Calu3 (cell line): Measurements from ENCODE around the gene CD200R1L. TPM values are rescaled to one million over a fixed set of nuclear protein-coding genes. Genes with fewer than 3 reads are reported as not detected.
"Not testable (repeated sequence)": the region's sequence is repeated elsewhere in the genome, so short reads cannot be mapped to it uniquely, and the experiment has no call there.

Experiments used
- BruUV-seq: library from RNA; stranded (reverse); fragments of 400-500 nt; replicated peaks from 2 replicates; lab custom pipeline; 2021; lab: Mats Ljungman, UMichigan
- CTCF ChIA-PET: fragments of 300-600 bp; sonication (Branson Sonifier 250); formaldehyde crosslinking; loops from one replicate; lab custom pipeline; 2022; ENCODE audit warnings: antibody characterized with exemption; lab: Charles Lee
- DNase-seq: peaks from one replicate; pipeline ENCODE4 v3.0.0; 2022
- H3K27ac Mint-ChIP-seq: one replicate; pipeline ENCODE4 v1.8.0; 2022; ENCODE audit warnings: mixed read lengths; ENCODE audit not compliant: unreplicated experiment
- H3K27me3 Mint-ChIP-seq: one replicate; pipeline ENCODE4 v1.8.0; 2022; ENCODE audit warnings: mixed read lengths; ENCODE audit not compliant: unreplicated experiment
- H3K36me3 Mint-ChIP-seq: one replicate; pipeline ENCODE4 v1.8.0; 2022; ENCODE audit warnings: mild to moderate bottlenecking, moderate library complexity, mixed read lengths; ENCODE audit not compliant: insufficient read depth, unreplicated experiment
- H3K4me1 Mint-ChIP-seq: one replicate; pipeline ENCODE4 v1.8.0; 2022; ENCODE audit warnings: mild to moderate bottlenecking, low read depth, mixed read lengths; ENCODE audit not compliant: unreplicated experiment
- H3K4me3 Mint-ChIP-seq: one replicate; pipeline ENCODE4 v1.8.0; 2022; ENCODE audit warnings: mild to moderate bottlenecking, low read depth, moderate library complexity, mixed read lengths; ENCODE audit not compliant: unreplicated experiment
- H3K9me3 Mint-ChIP-seq: one replicate; pipeline ENCODE4 v1.8.0; 2022; ENCODE audit warnings: low read depth, mixed read lengths; ENCODE audit not compliant: unreplicated experiment
- intact Hi-C: fragments of 100-400 bp; cut with micrococcal nuclease; formaldehyde crosslinking; loops from one replicate; pipeline ENCODE4 v1.10.0; 2022; ENCODE audit not compliant: unreplicated experiment
- total RNA-seq: library from RNA; stranded (reverse); gene quantifications from 2 replicates; pipeline ENCODE4 v1.2.3, GENCODE V29; 2022
- TF ChIP-seq, protein P1 (sequence below): fragments of 200-600 bp; IDR thresholded peaks from one replicate; pipeline ENCODE4 v1.8.0; 2022; ENCODE audit warnings: antibody characterized with exemption; ENCODE audit not compliant: unreplicated experiment

Gene CD200R1L
- total RNA-seq, 1 experiment from 2014 or later: not detected

DNA sequence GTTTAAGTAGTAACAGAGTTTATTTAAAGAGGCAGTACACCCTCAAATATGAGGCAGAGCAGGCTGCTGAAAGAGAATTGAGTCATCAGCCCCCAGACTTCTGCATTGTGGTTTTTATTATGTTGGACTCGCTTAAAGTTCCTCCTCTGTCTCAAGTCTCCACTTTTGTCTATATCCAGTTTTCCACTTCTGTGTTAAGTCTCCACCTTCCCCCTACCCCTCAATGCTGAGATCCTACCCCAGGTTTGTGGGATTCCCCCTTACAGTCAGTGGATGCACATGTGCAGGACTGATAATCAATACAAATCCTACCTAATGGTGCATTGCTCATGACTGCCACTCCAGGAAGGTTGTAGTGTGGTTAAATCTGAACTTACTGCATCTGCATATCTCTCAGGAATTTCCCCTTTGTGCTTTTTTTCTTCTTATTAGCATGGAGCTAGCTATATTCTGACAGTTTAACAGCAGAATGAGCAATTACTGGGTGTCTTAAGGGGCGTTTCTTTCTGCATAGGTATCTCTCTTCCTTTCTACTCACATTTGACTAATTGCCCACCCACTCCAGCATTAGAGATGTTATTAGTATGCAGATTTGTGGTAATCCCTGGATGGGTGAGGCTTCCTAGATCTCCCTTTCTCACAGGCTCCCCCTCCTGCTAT, 11.9 kb upstream of the CD200R1L start:
- H3K36me3 Mint-ChIP-seq: no peaks in the 10 kb centered on the region
- intact Hi-C loops: no loop called here
- H3K4me1 Mint-ChIP-seq: peaks cover 16% of the 10 kb centered on the region
- CTCF ChIA-PET: no interaction called here
- DNase-seq: no peak
- BruUV-seq: no TSS peak
- no peaks in the 10 kb centered on the region for H3K9me3 Mint-ChIP-seq
- TF ChIP-seq, protein P1, sequence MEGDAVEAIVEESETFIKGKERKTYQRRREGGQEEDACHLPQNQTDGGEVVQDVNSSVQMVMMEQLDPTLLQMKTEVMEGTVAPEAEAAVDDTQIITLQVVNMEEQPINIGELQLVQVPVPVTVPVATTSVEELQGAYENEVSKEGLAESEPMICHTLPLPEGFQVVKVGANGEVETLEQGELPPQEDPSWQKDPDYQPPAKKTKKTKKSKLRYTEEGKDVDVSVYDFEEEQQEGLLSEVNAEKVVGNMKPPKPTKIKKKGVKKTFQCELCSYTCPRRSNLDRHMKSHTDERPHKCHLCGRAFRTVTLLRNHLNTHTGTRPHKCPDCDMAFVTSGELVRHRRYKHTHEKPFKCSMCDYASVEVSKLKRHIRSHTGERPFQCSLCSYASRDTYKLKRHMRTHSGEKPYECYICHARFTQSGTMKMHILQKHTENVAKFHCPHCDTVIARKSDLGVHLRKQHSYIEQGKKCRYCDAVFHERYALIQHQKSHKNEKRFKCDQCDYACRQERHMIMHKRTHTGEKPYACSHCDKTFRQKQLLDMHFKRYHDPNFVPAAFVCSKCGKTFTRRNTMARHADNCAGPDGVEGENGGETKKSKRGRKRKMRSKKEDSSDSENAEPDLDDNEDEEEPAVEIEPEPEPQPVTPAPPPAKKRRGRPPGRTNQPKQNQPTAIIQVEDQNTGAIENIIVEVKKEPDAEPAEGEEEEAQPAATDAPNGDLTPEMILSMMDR: no peak
- peak overlapping the region; percentile 17 for H3K4me3 Mint-ChIP-seq
- peak overlapping the region; percentile 50 for H3K27ac Mint-ChIP-seq
- no peaks in the 10 kb centered on the region for H3K27me3 Mint-ChIP-seq

DNA sequence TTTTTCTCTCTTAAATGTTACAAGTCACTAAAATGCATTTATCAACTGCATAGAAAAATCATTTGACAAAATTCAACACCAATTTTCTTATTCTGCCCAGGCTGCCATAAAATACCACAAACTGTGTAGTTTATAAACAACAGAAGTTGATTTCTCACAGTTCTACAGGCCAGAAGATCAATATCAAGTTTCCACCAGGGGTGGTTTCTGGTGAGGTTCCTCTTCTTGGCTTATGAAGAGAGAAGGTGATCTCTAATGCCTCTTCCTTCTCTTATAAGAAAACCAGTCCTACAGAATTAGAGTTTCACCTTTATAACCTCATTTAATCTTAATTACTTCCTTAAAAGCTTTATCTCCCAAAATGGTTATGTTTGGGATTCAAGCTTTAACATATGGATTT, 10.9 kb upstream of the CD200R1L start:
- DNase-seq: no peak
- TF ChIP-seq, protein P1: no peak
- CTCF ChIA-PET: no interaction called here
- no TSS peak for BruUV-seq
- H3K27me3 Mint-ChIP-seq: no peaks in the 10 kb centered on the region
- no peak overlapping the region for H3K27ac Mint-ChIP-seq
- no peak overlapping the region for H3K4me3 Mint-ChIP-seq
- peaks cover 16% of the 10 kb centered on the region for H3K4me1 Mint-ChIP-seq
- intact Hi-C loops: no loop called here
- no peaks in the 10 kb centered on the region for H3K9me3 Mint-ChIP-seq
- no peaks in the 10 kb centered on the region for H3K36me3 Mint-ChIP-seq

DNA sequence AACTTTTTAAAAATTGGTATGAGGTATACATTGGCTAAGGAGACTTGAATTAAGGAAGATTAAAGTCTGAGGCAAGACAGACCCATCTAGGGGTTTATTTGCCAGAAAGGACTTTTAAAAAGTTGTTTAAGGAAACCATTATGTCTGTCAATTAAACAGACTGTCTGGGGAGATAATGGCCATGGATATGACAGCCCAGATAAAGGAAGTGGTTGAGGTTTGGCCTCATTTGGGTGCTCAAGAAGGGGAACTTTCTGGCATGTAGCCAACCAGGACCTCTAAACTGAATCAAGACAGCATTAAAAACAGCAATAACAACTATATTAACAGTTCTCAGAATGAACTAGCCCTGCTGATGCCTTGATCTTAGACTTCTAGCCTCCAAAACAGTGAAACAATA, 9.9 kb upstream of the CD200R1L start:
- Mint-ChIP-seq H3K9me3 (no peaks in the 10 kb centered on the region), H3K27ac (no peak overlapping the region), H3K36me3 (no peaks in the 10 kb centered on the region), H3K4me1 (peaks cover 16% of the 10 kb centered on the region), H3K27me3 (peaks cover 5% of the 10 kb centered on the region), H3K4me3 (no peak overlapping the region)
- CTCF ChIA-PET: no interaction called here
- intact Hi-C loops: no loop called here
- BruUV-seq: no TSS peak
- DNase-seq: no peak
- TF ChIP-seq, protein P1: no peak

DNA sequence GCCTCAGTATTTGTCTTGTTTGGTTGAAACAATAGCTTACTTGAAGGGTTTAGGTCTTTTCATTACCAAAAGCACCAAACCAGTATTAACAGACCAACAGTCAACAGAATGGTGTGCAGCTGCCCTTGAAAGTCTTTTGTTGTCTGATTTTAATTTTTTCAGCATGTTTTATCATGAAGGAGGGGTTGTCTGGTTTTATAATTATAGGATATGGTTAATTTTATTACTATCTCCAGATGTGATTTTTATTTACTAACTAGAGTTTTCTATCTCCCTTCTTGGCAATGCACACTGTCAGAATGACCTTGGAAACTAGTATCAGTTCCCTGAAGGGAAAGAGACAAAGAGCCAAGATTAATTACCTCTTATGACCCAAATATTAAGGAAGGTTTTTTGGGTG, 9.2 kb upstream of the CD200R1L start:
- no peak overlapping the region for H3K27ac Mint-ChIP-seq
- H3K4me1 Mint-ChIP-seq: peaks cover 16% of the 10 kb centered on the region
- no peak overlapping the region for H3K4me3 Mint-ChIP-seq
- H3K36me3 Mint-ChIP-seq: no peaks in the 10 kb centered on the region
- no peak for DNase-seq
- CTCF ChIA-PET: no interaction called here
- intact Hi-C loops: no loop called here
- H3K27me3 Mint-ChIP-seq: peaks cover 12% of the 10 kb centered on the region
- BruUV-seq: no TSS peak
- TF ChIP-seq, protein P1: no peak
- peaks cover 3% of the 10 kb centered on the region for H3K9me3 Mint-ChIP-seq

DNA sequence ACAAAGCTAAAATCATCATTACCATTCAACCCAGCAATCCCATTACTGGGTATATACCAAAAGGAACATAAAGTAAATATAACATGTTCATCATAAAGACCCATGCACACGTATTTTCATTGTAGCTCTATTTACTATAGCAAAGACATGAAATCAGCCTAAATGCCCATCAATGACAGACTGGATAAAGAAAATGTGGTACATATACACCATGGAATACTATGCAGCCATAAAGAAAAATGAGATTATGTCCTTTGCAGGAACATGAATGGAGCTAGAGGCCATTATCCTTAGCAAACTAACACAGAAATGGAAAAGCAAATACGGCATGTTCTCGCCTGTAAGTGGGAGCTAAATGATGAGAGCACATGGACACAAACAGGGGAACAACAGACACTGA, 8.4 kb upstream of the CD200R1L start:
- Mint-ChIP-seq H3K27me3 (peaks cover 20% of the 10 kb centered on the region), H3K4me1 (peaks cover 16% of the 10 kb centered on the region)
- intact Hi-C loops, H3K27ac Mint-ChIP-seq, DNase-seq, H3K36me3 Mint-ChIP-seq, BruUV-seq, H3K9me3 Mint-ChIP-seq, H3K4me3 Mint-ChIP-seq: not testable (repeated sequence)
- CTCF ChIA-PET: interaction anchor here (0.6 kb wide), 1 partner anchor 251 kb away, joined by 3 read pairs; no protein-coding TSS in a partner anchor
